Parathyroid adenoma (tissue), 2 donors: Measurements from ENCODE around the gene FERD3L.

Experiments used
- H2AFZ ChIP-seq: fragments of 300-600 bp; sonication (generic); one replicate; pipeline ENCODE4 v1.7.0; 2017; ENCODE audit warnings: antibody characterized with exemption, mild to moderate bottlenecking
- H3K27ac ChIP-seq: fragments of 300-600 bp; sonication (generic); one replicate; pipeline ENCODE4 v1.7.0; 2017
- H3K27me3 ChIP-seq: fragments of 300-600 bp; sonication (generic); one replicate; pipeline ENCODE4 v1.7.0; 2017; ENCODE audit warnings: low read length; ENCODE audit not compliant: control insufficient read depth, insufficient read depth
- H3K36me3 ChIP-seq: fragments of 300-600 bp; sonication (generic); one replicate; pipeline ENCODE4 v1.7.0; 2017; ENCODE audit warnings: low read length; ENCODE audit not compliant: control insufficient read depth, insufficient read depth
- H3K4me1 ChIP-seq: fragments of 300-600 bp; sonication (generic); one replicate; pipeline ENCODE4 v1.7.0; 2017; ENCODE audit warnings: control low read depth
- H3K4me2 ChIP-seq: fragments of 300-600 bp; sonication (generic); one replicate; pipeline ENCODE4 v1.7.0; 2017; ENCODE audit warnings: low read length
- H3K4me3 ChIP-seq: fragments of 300-600 bp; sonication (generic); one replicate; pipeline ENCODE4 v1.7.0; 2017; ENCODE audit warnings: low read depth, low read length
- H3K79me2 ChIP-seq: fragments of 300-600 bp; sonication (generic); one replicate; pipeline ENCODE4 v1.7.0; 2017; ENCODE audit warnings: control low read depth
- H3K9ac ChIP-seq: fragments of 300-600 bp; sonication (generic); one replicate; pipeline ENCODE4 v1.7.0; 2017; ENCODE audit warnings: mild to moderate bottlenecking
- H3K9me3 ChIP-seq: fragments of 300-600 bp; sonication (generic); one replicate; pipeline ENCODE4 v1.7.0; 2017; ENCODE audit warnings: low read length; ENCODE audit not compliant: control insufficient read depth
- CTCF ChIP-seq: fragments of 300-600 bp; sonication (generic); IDR thresholded peaks from one replicate; pipeline ENCODE4 v1.7.0; 2017; ENCODE audit warnings: antibody characterized with exemption, mild to moderate bottlenecking
- donor health status: primary hyperparathyroidism.

Gene FERD3L

GRCh38 chr7:19101909-19102308 lies 43.3 kb downstream of the FERD3L start:
- no peaks in the 10 kb centered on the region for H3K4me1 ChIP-seq
- no peak overlapping the region for H3K4me2 ChIP-seq
- H3K9me3 ChIP-seq: no peaks in the 10 kb centered on the region
- TF ChIP-seq CTCF: no peak
- H3K79me2 ChIP-seq: no peaks in the 10 kb centered on the region
- H3K4me3 ChIP-seq: no peak overlapping the region
- peaks cover 14% of the 10 kb centered on the region for H3K27me3 ChIP-seq
- H3K36me3 ChIP-seq: no peaks in the 10 kb centered on the region
- H3K27ac ChIP-seq: no peak overlapping the region
- no peak overlapping the region for H2AFZ ChIP-seq
- H3K9ac ChIP-seq: no peak overlapping the region

- H3K27me3 ChIP-seq: peaks cover 10% of the 10 kb centered on the region
- H2AFZ ChIP-seq: no peak overlapping the region
- no peak overlapping the region for H3K4me2 ChIP-seq
- no peak for TF ChIP-seq CTCF
- no peaks in the 10 kb centered on the region for H3K4me1 ChIP-seq
- H3K9me3 ChIP-seq: no peaks in the 10 kb centered on the region
- H3K79me2 ChIP-seq: no peaks in the 10 kb centered on the region
- no peak overlapping the region for H3K4me3 ChIP-seq
- H3K9ac ChIP-seq: no peak overlapping the region
- no peaks in the 10 kb centered on the region for H3K36me3 ChIP-seq
- no peak overlapping the region for H3K27ac ChIP-seq
These were observed 43.7 kb downstream of the FERD3L start for GRCh38 chr7:19101472-19101871.

- H3K4me1 ChIP-seq: no peaks in the 10 kb centered on the region
- H3K4me2 ChIP-seq: no peak overlapping the region
- no peaks in the 10 kb centered on the region for H3K36me3 ChIP-seq
- H3K27me3 ChIP-seq: peaks cover 4% of the 10 kb centered on the region
- H3K4me3 ChIP-seq: no peak overlapping the region
- TF ChIP-seq CTCF: no peak
- no peak overlapping the region for H2AFZ ChIP-seq
- no peak overlapping the region for H3K27ac ChIP-seq
- H3K79me2 ChIP-seq: no peaks in the 10 kb centered on the region
- no peak overlapping the region for H3K9ac ChIP-seq
- H3K9me3 ChIP-seq: no peaks in the 10 kb centered on the region
These were observed 45.3 kb downstream of the FERD3L start for GRCh38 chr7:19099924-19100323.

- peaks cover 4% of the 10 kb centered on the region for H3K27me3 ChIP-seq
- H3K9me3 ChIP-seq: no peaks in the 10 kb centered on the region
- TF ChIP-seq CTCF: no peak
- H3K9ac ChIP-seq: no peak overlapping the region
- no peaks in the 10 kb centered on the region for H3K79me2 ChIP-seq
- no peaks in the 10 kb centered on the region for H3K36me3 ChIP-seq
- no peaks in the 10 kb centered on the region for H3K4me1 ChIP-seq
- no peak overlapping the region for H3K4me3 ChIP-seq
- H3K27ac ChIP-seq: no peak overlapping the region
- no peak overlapping the region for H3K4me2 ChIP-seq
- no peak overlapping the region for H2AFZ ChIP-seq
These were observed 46.0 kb downstream of the FERD3L start for GRCh38 chr7:19099194-19099593.

GRCh38 chr7:19098510-19098909 lies 46.7 kb downstream of the FERD3L start:
- no peak overlapping the region for H3K4me3 ChIP-seq
- H3K4me2 ChIP-seq: no peak overlapping the region
- H2AFZ ChIP-seq: no peak overlapping the region
- H3K79me2 ChIP-seq: no peaks in the 10 kb centered on the region
- no peak for TF ChIP-seq CTCF
- H3K9ac ChIP-seq: no peak overlapping the region
- no peaks in the 10 kb centered on the region for H3K9me3 ChIP-seq
- peaks cover 4% of the 10 kb centered on the region for H3K27me3 ChIP-seq
- H3K27ac ChIP-seq: no peak overlapping the region
- no peaks in the 10 kb centered on the region for H3K36me3 ChIP-seq
- H3K4me1 ChIP-seq: no peaks in the 10 kb centered on the region
